HPDE6-E6E7 (cell line): ENCODE measurements around the gene GALNT13.

Experiments used
- DNase-seq: peaks from one replicate; pipeline ENCODE4 v3.0.0; 2011; ENCODE audit warnings: missing footprints; ENCODE audit errors: extremely low spot score

Gene GALNT13

GRCh38 chr2:154306266-154306970, 434.7 kb downstream of the GALNT13 start:
- DNase-seq = no peak

- no peak for DNase-seq
Observed at GRCh38 chr2:154307007-154307406, 435.3 kb downstream of the GALNT13 start.

GRCh38 chr2:154324601-154325000, 452.9 kb downstream of the GALNT13 start:
- DNase-seq = no peak

- no peak for DNase-seq
Observed at GRCh38 chr2:154329510-154329909, 457.8 kb downstream of the GALNT13 start.

- no peak for DNase-seq
Observed at GRCh38 chr2:154331784-154332183, 460.1 kb downstream of the GALNT13 start.

GRCh38 chr2:154336201-154336600, 464.5 kb downstream of the GALNT13 start:
- no peak for DNase-seq

GRCh38 chr2:154338352-154338967, 466.7 kb downstream of the GALNT13 start:
- DNase-seq = no peak

- no peak for DNase-seq
Observed at GRCh38 chr2:154343282-154343681, 471.6 kb downstream of the GALNT13 start.

GRCh38 chr2:154350911-154351310, 479.2 kb downstream of the GALNT13 start:
- no peak for DNase-seq

GRCh38 chr2:154361276-154361675, 489.6 kb downstream of the GALNT13 start:
- no peak for DNase-seq

- no peak for DNase-seq
Observed at GRCh38 chr2:154368153-154368552, 496.4 kb downstream of the GALNT13 start.

GRCh38 chr2:154370873-154371272, 499.2 kb downstream of the GALNT13 start:
- DNase-seq = no peak

- no peak for DNase-seq
Observed at GRCh38 chr2:154374416-154374815, 502.7 kb downstream of the GALNT13 start.

- peak; percentile 7 for DNase-seq
Observed at GRCh38 chr2:154375579-154375931, 503.8 kb downstream of the GALNT13 start.

GRCh38 chr2:154381931-154382794, 510.4 kb downstream of the GALNT13 start:
- no peak for DNase-seq

- DNase-seq = no peak
Observed at GRCh38 chr2:154386186-154386585, 514.5 kb downstream of the GALNT13 start.

- no peak for DNase-seq
Observed at GRCh38 chr2:154391051-154391450, 519.3 kb downstream of the GALNT13 start.

GRCh38 chr2:154392256-154392655, 520.5 kb downstream of the GALNT13 start:
- no peak for DNase-seq

GRCh38 chr2:154394600-154394999, 522.9 kb downstream of the GALNT13 start:
- DNase-seq = no peak

- DNase-seq = no peak
Observed at GRCh38 chr2:154400563-154401290, 529.0 kb downstream of the GALNT13 start.

GRCh38 chr2:154402213-154402612, 530.5 kb downstream of the GALNT13 start:
- peak; percentile 13 for DNase-seq

- no peak for DNase-seq
Observed at GRCh38 chr2:154403242-154403790, 531.6 kb downstream of the GALNT13 start.
